K562 (cell line): ENCODE results near the gene GNB5. TPM values are rescaled to one million over a fixed set of nuclear protein-coding genes. Genes with fewer than 3 reads are reported as not detected.

Experiments
- ATAC-seq: fragments of 200-7000 bp; cut with Tn5 transposase; 3 replicates; pipeline ENCODE4 v1.9.1; 2020; ENCODE audit warnings: moderate library complexity
- BruUV-seq: library from RNA; stranded (reverse); fragments of 400-500 nt; replicated peaks from 2 replicates; lab custom pipeline; 2021; lab: Mats Ljungman, UMichigan
- CTCF ChIA-PET: fragments of 300-600 bp; formaldehyde crosslinking; extraction: SDS; loops from one replicate; lab custom pipeline; 2021; ENCODE audit warnings: low intra/inter-chr PET ratio; lab: Yijun Ruan, JAX
- POLR2A ChIA-PET: fragments of 300-600, 350-650 bp; sonication (Branson Sonifier 250); formaldehyde crosslinking; extraction: SDS; loops from one replicate; lab custom pipeline; 2021; ENCODE audit warnings: antibody characterized with exemption, inconsistent platforms; lab: Yijun Ruan, JAX
- DNase-seq, 4 experiments: peaks; one replicate each; pipeline versions ENCODE4 v3.0.0 to v3.0.0-alpha.2; 2011 to 2018; ENCODE audit warnings: low spot score in 3 of 4, mixed read lengths in 3 of 4; ENCODE audit errors: extremely low read depth in 1 of 4
- FAIRE-seq: peaks from 2 replicates; lab custom pipeline; 2011; peaks lifted over from hg19 to GRCh38; lab: Jason Lieb, UNC
- H2AFZ ChIP-seq: 2 replicates; pipeline ENCODE4 v1.6.0; 2011; ENCODE audit warnings: low read depth, low read length, control low read depth, inconsistent platforms
- H3K27ac ChIP-seq: fragments of 200-600 bp; 3 replicates; pipeline ENCODE4 v1.8.0; 2011; ENCODE audit warnings: low read depth, mild to moderate bottlenecking, control low read depth, inconsistent platforms, low read length, moderate library complexity, mixed read lengths; ENCODE audit errors: extremely low read depth
- H3K27me3 ChIP-seq, 2 experiments: fragments of 300-600 bp in 1 of 2; 2 replicates in 1 of 2; 3 replicates in 1 of 2; pipeline versions ENCODE4 v1.6.0 to v1.8.0; 2011; ENCODE audit warnings: inconsistent platforms in 2 of 2, low read length in 2 of 2, mild to moderate bottlenecking in 1 of 2, mixed read lengths in 1 of 2, moderate library complexity in 1 of 2; ENCODE audit not compliant: control insufficient read depth in 2 of 2, insufficient read depth in 2 of 2
- H3K36me3 ChIP-seq: fragments of 300-600 bp; 3 replicates; pipeline ENCODE4 v1.8.0; 2011; ENCODE audit warnings: mild to moderate bottlenecking, low read length, inconsistent platforms; ENCODE audit not compliant: control insufficient read depth, insufficient read depth
- H3K4me1 ChIP-seq, 2 experiments: fragments of 200-600 bp in 1 of 2; replicated peaks in 1 of 2; 2 replicates in 1 of 2; 3 replicates in 1 of 2; pipeline versions ENCODE4 v1.5.1 to v1.8.0; 2011; ENCODE audit warnings: inconsistent platforms in 2 of 2, low read length in 2 of 2, mild to moderate bottlenecking in 1 of 2, mixed read lengths in 1 of 2, moderate library complexity in 1 of 2; ENCODE audit not compliant: control insufficient read depth in 2 of 2, insufficient read depth in 2 of 2
- H3K4me2 ChIP-seq: 2 replicates; pipeline ENCODE4 v1.6.1; 2011; ENCODE audit warnings: low read length, control low read depth, inconsistent platforms, mixed read lengths; ENCODE audit not compliant: insufficient read depth
- H3K4me3 ChIP-seq: fragments of 200-600 bp; sonication (generic), shearing (Covaris generic); 2 replicates; pipeline ENCODE4 v1.5.1; 2016; ENCODE audit warnings: control low read depth, inconsistent platforms
- H3K79me2 ChIP-seq: fragments of 200-600 bp; 3 replicates; pipeline ENCODE4 v1.8.0; 2011; ENCODE audit warnings: low read length, inconsistent platforms; ENCODE audit not compliant: control insufficient read depth, insufficient read depth
- H3K9ac ChIP-seq, 2 experiments: 2 replicates each; pipeline versions ENCODE4 v1.6.0 to v1.6.1; 2011; ENCODE audit warnings: low read depth in 2 of 2, low read length in 2 of 2, control low read depth in 1 of 2, inconsistent platforms in 1 of 2, mild to moderate bottlenecking in 1 of 2, mixed read lengths in 1 of 2; ENCODE audit not compliant: insufficient read depth in 1 of 2
- H3K9me1 ChIP-seq: one replicate; pipeline ENCODE4 v1.6.0; 2011; ENCODE audit warnings: inconsistent platforms, mild to moderate bottlenecking, low read length, moderate library complexity; ENCODE audit not compliant: control insufficient read depth, insufficient read depth
- H3K9me3 ChIP-seq: replicated peaks from 2 replicates; pipeline ENCODE4 v1.5.1; 2011; ENCODE audit warnings: low read depth, low read length, inconsistent platforms; ENCODE audit not compliant: control insufficient read depth, insufficient read depth
- H4K20me1 ChIP-seq: replicated peaks from 2 replicates; pipeline ENCODE4 v1.6.1; 2011; ENCODE audit warnings: low read length, inconsistent platforms, mixed read lengths; ENCODE audit not compliant: control insufficient read depth, insufficient read depth
- RNF2 ChIP-seq: sonication (generic); IDR thresholded peaks from 2 replicates; pipeline ENCODE4 v1.6.1; 2016
- SFPQ ChIP-seq: fragments of 200-400 bp; formaldehyde crosslinking; IDR thresholded peaks from 2 replicates; pipeline ENCODE4 v1.6.1; 2017; ENCODE audit warnings: mild to moderate bottlenecking, low read depth, low read length, moderate library complexity
- ZNF184 ChIP-seq: sonication (generic); formaldehyde crosslinking; IDR thresholded peaks from 2 replicates; pipeline ENCODE4 v1.5.0; 2020; ENCODE audit warnings: missing genetic modification reagents
- WGBS: fragments of 100-300 bp; shearing (Covaris generic); methylation state at CpG from one replicate; pipeline ENCODE4 v1.1.6; 2016; ENCODE audit warnings: low coverage, mixed read lengths; ENCODE audit not compliant: insufficient coverage; ENCODE audit errors: missing lambda C conversion rate; 5-methylcytosine and 5-hydroxymethylcytosine counted together
- in situ Hi-C: fragments of 300-500 bp; cut with MboI; formaldehyde crosslinking; loops from 4 replicates; pipeline ENCODE4 v1.15.0; 2018; ENCODE audit warnings: inconsistent platforms, mixed read lengths
- intact Hi-C: fragments of 100-400 bp; cut with micrococcal nuclease; formaldehyde crosslinking; loops from 2 replicates; pipeline ENCODE4 v1.14.2; 2022
- polyA plus RNA-seq, 8 experiments: library from polyadenylated mRNA; depleted of rRNA in 4 of 8; stranded (reverse) in 5 of 8; unstranded in 3 of 8; fragments of >200 nt; fragmentation: Nextera tagmentation in 2 of 8; fragmentation: Illumina TruSeq in 1 of 8; extraction: Ambion mirVana in 2 of 8; extraction: Trizol in 1 of 8; gene quantifications; 2 replicates each; pipeline versions ENCODE4 v1.2.1 to v1.2.3, GENCODE V29; 2011 to 2014; ENCODE audit warnings: inconsistent platforms in 1 of 8, missing spikeins in 1 of 8
- total RNA-seq, 7 experiments: library from RNA; depleted of rRNA in 6 of 7; stranded (reverse); fragments of >200 nt in 6 of 7; fragmentation: Illumina TruSeq in 2 of 7; extraction: Trizol in 2 of 7; gene quantifications; 2 replicates each; pipeline versions ENCODE4 v1.2.1 to v1.2.3, GENCODE V29; 2011 to 2021; ENCODE audit warnings: low replicate concordance in 1 of 7
- TF ChIP-seq, protein P1 (sequence below), 2 experiments: fragments of 450-650 bp; IDR thresholded peaks; 2 replicates each; pipeline ENCODE4 v1.6.1; 2018; ENCODE audit warnings: mild to moderate bottlenecking in 2 of 2, low read depth in 1 of 2; ENCODE audit not compliant: partially characterized antibody in 2 of 2

GNB5 gene
- total and polyA plus RNA-seq, 9 of the 15 experiments (the other 6 are each of a cell fraction or from before 2014, with no cell fraction given), result 0.11 to 2.1 (median 0.77) TPM

DNA sequence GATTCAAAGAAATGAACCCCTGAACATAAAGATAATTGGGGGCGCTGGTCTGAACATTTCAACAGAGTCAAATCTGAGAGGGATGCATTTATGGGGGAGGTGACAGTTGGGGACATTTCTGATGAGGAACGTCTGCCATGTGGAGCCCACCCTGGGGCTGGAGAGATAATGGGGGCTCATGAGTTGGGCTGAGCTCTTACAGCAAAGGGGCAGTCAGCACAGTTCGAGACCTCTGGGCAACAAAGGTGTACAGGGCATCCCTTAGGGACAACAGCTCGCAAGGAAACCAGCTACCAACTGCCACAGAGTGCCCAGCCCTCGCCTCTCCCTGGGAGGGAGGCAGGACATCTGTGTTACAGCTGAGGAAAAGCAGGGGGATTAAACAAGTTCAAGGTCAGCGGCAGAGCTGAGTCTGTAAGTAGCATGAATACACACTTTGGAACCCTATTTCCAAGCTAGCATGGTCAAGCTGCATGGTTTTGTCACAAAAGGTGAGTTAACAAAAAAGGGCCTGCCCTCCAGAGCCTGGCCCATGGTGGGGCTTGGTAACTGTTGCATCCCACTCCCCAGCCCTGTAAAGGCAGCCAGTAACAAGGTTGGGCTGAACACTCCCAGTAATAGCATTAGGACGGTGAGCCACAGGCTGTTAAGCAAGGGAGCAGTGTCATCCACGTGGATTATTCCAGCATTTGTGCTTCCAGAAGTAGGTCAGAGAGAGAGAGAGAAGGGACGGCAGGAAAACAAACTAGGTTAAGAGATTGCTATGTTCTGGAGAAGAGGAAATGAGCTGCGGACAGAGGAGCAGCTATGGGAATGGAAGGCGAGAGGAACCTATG lies 4.3 kb downstream of the GNB5 start:
- DNase-seq (no peak), ATAC-seq (no peak), FAIRE-seq (no peak)
- no peaks in the 10 kb centered on the region for H3K36me3 ChIP-seq
- H4K20me1 ChIP-seq, result no peaks in the 10 kb centered on the region
- no peaks in the 10 kb centered on the region for H3K9me3 ChIP-seq
- intact Hi-C loops (no loop called here), in situ Hi-C loops (no loop called here)
- no TSS peak for BruUV-seq
- H3K4me3 ChIP-seq, result no peak overlapping the region
- H2AFZ ChIP-seq, result no peak overlapping the region
- H3K79me2 ChIP-seq, result no peaks in the 10 kb centered on the region
- ChIA-PET CTCF (no interaction called here), POLR2A (interaction anchor here (0.6 to 1.4 kb wide), 4 partner anchors 10 to 500 kb away, joined by 3 to 5 read pairs (median 4); no protein-coding TSS in a partner anchor)
- no peak overlapping the region for H3K4me2 ChIP-seq
- no peak overlapping the region for H3K9ac ChIP-seq
- no peaks in the 10 kb centered on the region for H3K9me1 ChIP-seq
- no peak overlapping the region for H3K27ac ChIP-seq
- no peaks in the 10 kb centered on the region; a peak in 1 of 5 replicates for H3K4me1 ChIP-seq
- no peak for TF ChIP-seq SFPQ
- no peak for TF ChIP-seq RNF2
- TF ChIP-seq, protein P1, sequence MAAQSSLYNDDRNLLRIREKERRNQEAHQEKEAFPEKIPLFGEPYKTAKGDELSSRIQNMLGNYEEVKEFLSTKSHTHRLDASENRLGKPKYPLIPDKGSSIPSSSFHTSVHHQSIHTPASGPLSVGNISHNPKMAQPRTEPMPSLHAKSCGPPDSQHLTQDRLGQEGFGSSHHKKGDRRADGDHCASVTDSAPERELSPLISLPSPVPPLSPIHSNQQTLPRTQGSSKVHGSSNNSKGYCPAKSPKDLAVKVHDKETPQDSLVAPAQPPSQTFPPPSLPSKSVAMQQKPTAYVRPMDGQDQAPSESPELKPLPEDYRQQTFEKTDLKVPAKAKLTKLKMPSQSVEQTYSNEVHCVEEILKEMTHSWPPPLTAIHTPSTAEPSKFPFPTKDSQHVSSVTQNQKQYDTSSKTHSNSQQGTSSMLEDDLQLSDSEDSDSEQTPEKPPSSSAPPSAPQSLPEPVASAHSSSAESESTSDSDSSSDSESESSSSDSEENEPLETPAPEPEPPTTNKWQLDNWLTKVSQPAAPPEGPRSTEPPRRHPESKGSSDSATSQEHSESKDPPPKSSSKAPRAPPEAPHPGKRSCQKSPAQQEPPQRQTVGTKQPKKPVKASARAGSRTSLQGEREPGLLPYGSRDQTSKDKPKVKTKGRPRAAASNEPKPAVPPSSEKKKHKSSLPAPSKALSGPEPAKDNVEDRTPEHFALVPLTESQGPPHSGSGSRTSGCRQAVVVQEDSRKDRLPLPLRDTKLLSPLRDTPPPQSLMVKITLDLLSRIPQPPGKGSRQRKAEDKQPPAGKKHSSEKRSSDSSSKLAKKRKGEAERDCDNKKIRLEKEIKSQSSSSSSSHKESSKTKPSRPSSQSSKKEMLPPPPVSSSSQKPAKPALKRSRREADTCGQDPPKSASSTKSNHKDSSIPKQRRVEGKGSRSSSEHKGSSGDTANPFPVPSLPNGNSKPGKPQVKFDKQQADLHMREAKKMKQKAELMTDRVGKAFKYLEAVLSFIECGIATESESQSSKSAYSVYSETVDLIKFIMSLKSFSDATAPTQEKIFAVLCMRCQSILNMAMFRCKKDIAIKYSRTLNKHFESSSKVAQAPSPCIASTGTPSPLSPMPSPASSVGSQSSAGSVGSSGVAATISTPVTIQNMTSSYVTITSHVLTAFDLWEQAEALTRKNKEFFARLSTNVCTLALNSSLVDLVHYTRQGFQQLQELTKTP (IDR thresholded peaks at IDR 0.05; ENCODE audit: low read depth in 1 of 2, partially characterized antibody in 2 of 2), result no peak
- TF ChIP-seq ZNF184, result 0 out of 2 replicates have a peak, but pooled peaks have one; percentile 16
- WGBS, result 6% methylated on average over 11 of the region's 11 CpGs
- H3K27me3 ChIP-seq, result peaks cover 25 to 40% of the 10 kb centered on the region in 2 experiments
